Measurements from ENCODE around the gene ZCCHC2.

- TF ChIP-seq CTCF (IDR thresholded peaks at IDR 0.05) = no peak
- TF ChIP-seq EZH2 (IDR thresholded peaks at IDR 0.05) = no peak
- no peak for TF ChIP-seq EZH2phosphoT487 (IDR thresholded peaks at IDR 0.05)
Observed at GRCh38 chr18:62529597-62529996, 6.8 kb downstream of the ZCCHC2 start.
